ENCODE results near the gene PCIF1.

DNA sequence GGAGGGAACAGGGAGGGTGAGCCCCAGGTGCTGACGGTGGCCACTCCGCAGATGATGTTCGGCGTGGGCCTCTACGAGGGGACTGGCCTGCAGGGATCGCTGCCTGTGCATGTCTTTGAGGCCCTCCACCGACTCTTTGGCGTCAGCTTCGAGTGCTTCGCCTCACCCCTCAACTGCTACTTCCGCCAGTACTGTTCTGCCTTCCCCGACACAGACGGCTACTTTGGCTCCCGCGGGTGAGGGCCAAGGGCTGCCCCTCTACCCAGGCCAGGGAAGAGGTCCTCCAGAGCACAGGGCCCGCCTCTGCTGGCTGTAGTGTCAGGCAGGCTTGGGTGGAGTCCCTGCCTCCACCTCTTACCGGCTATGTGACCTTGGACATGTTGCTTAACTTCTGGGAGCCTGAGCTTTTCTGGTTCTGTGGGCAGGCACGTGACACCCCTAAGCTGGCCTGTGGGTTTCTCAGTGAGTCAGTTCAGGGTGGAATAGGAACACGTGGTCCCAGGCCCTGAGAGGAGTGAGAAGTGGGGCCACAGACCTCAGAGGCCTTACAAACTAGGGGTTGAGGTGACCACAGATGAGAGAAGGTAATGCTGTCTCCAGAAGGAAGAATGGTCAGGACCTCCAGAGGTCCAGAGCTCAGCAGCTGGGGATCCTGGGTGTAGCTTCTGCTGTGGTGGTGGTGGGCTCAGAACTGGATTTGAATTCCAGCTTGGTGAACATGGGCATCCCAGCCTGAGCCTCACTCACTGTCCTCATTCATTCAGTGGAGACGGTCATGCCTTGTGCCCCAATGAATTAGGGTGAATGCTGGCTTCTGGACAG is 11.9 kb downstream of the PCIF1 start:
- no peak for TF ChIP-seq EZH2 (IDR thresholded peaks at IDR 0.05; ENCODE audit: borderline replicate concordance, low read length)
- TF ChIP-seq CTCF (conservative IDR thresholded peaks at IDR 0.05 in 1 of 2, IDR thresholded peaks at IDR 0.05 in 1 of 2; ENCODE audit: extremely low read depth in 1 of 2, insufficient read depth in 1 of 2, low read depth in 1 of 2, low read length in 2 of 2) = no peak

Data from mammary epithelial cell (primary cell).